H1 (cell line): Measurements from ENCODE around the gene COG4.

ENCODE experiments used
- CBX5 ChIP-seq: fragments of 300-800, 300-1000 bp; sonication (generic); IDR thresholded peaks from 2 replicates; pipeline ENCODE4 v1.7.1; 2016; ENCODE audit warnings: antibody characterized with exemption, low read length, low read depth
- JUN ChIP-seq: IDR thresholded peaks from 2 replicates; pipeline ENCODE4 v1.6.1; 2011; ENCODE audit warnings: low read depth, mild to moderate bottlenecking, improper control_type of control experiment, low read length
- POLR2A ChIP-seq, 2 experiments: IDR thresholded peaks; 1 replicate in 1 of 2; 2 replicates in 1 of 2; pipeline ENCODE4 v1.6.1; 2011; ENCODE audit warnings: low read depth in 2 of 2, low read length in 2 of 2, mild to moderate bottlenecking in 2 of 2; ENCODE audit errors: control extremely low read depth in 1 of 2
- POLR2AphosphoS5 ChIP-seq: IDR thresholded peaks from 2 replicates; pipeline ENCODE4 v1.6.1; 2011; ENCODE audit warnings: low read depth, low read length
- RAD21 ChIP-seq, 2 experiments: IDR thresholded peaks in 1 of 2; conservative IDR thresholded peaks in 1 of 2; 2 replicates each; pipeline ENCODE4 v1.6.1; 2011; ENCODE audit warnings: low read depth in 2 of 2, low read length in 2 of 2, improper control_type of control experiment in 1 of 2, inconsistent platforms in 1 of 2, mild to moderate bottlenecking in 1 of 2, moderate library complexity in 1 of 2
- TF ChIP-seq, protein P1 (sequence below), 3 experiments: IDR thresholded peaks; 1 replicate in 2 of 3; 2 replicates in 1 of 3; pipeline versions ENCODE4 v1.5.1 to v1.6.1; 2011; ENCODE audit warnings: low read length in 3 of 3, mild to moderate bottlenecking in 3 of 3, inconsistent platforms in 2 of 3, low read depth in 1 of 3, moderate library complexity in 1 of 3; ENCODE audit not compliant: insufficient read depth in 1 of 3; ENCODE audit errors: control extremely low read depth in 1 of 3

DNA sequence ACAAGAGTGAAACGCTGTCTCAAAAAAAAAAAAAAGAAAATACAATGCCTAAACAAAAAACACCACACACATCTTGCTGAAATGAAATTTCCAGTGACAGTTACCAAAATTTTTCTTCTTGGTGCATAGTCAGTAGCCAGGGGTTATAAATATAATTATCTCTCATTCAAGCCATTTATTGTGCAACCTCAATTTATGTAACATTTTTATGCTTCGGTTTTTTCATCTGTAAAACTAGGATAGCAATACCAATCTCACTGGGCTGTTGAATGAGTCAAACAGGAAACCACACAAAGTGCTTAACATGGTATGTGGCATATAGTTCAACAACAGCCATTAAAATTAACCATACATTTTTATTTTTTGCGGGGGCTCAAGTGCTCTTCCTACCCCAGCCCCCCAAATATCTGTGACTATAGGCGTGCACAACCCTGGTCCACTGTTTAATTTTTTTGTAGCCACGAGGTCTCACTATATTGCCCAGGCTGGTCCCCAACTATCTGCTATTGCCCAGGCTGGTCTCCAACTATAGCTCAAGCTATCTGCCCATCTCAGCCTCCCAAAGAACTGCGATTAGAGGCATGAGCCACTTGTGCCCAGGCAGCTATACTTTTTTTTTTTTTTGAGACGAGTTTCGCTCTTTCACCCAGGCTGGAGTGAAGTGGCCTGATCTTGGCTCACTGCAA is 2.6 kb downstream of the COG4 start:
- TF ChIP-seq RAD21 (IDR thresholded peaks at IDR 0.05 in 1 of 2, conservative IDR thresholded peaks at IDR 0.05 in 1 of 2; ENCODE audit: low read depth in 2 of 2, low read length in 2 of 2) = no peak
- TF ChIP-seq, protein P1, sequence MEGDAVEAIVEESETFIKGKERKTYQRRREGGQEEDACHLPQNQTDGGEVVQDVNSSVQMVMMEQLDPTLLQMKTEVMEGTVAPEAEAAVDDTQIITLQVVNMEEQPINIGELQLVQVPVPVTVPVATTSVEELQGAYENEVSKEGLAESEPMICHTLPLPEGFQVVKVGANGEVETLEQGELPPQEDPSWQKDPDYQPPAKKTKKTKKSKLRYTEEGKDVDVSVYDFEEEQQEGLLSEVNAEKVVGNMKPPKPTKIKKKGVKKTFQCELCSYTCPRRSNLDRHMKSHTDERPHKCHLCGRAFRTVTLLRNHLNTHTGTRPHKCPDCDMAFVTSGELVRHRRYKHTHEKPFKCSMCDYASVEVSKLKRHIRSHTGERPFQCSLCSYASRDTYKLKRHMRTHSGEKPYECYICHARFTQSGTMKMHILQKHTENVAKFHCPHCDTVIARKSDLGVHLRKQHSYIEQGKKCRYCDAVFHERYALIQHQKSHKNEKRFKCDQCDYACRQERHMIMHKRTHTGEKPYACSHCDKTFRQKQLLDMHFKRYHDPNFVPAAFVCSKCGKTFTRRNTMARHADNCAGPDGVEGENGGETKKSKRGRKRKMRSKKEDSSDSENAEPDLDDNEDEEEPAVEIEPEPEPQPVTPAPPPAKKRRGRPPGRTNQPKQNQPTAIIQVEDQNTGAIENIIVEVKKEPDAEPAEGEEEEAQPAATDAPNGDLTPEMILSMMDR (IDR thresholded peaks at IDR 0.05; ENCODE audit: control extremely low read depth in 1 of 3, insufficient read depth in 1 of 3, low read depth in 1 of 3, low read length in 3 of 3) = no peak
- TF ChIP-seq POLR2A (IDR thresholded peaks at IDR 0.05; ENCODE audit: control extremely low read depth in 1 of 2, low read depth in 2 of 2, low read length in 2 of 2) = no peak
- no peak for TF ChIP-seq CBX5
- no peak for TF ChIP-seq JUN
- no peak for TF ChIP-seq POLR2AphosphoS5
